Measurements from ENCODE around the gene PDCD4.

Gene PDCD4

DNA sequence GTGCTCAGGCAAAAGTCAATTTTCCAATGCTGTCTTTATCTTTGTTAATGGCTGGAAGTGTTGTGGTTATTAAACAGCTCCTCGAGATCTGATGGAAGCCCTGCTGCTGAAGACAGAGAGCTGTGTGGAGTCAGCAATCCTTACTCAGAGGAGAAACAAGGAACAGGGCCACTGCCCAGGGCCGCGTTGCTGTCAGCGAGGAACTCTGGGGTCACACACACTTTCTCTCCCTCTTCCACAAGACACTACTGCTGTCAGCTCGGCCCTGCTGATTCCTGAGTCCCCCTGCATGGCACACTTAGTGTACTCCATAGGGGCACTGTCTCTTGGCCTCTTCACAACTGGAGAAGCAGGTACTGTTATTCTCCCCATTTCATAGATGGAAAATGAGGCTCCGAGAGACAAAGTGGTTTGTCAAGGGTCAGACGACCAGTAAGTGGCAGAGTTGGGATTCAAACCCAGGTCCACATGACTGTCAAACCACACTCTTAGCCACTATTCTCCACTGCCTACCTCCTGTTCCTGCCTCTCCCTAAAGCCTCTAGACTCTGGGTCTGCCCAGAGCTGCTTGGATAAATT lies 29.3 kb upstream of the PDCD4 start:
- no peak for DNase-seq (ENCODE audit: low spot score)

DNA sequence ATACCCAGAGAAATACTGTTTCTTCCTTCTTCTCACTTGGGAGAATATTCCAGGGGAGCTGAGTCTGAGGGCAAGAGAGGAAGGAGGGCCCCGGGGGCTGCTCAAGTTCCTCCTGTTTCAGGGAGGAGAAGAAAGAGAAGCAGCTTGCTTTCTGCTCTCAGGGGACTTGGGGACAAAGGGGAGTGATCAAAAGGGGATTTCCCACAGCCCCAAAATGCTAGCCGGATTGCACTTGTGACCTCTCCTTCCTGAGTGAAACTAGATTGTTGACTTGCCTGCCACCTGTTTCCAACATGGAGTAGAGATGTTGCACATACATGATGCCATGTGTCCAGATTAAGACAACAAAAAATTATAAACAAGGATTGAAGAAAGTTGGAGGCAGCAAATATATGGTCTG lies 28.7 kb upstream of the PDCD4 start:
- DNase-seq (ENCODE audit: low spot score), result no peak

DNA sequence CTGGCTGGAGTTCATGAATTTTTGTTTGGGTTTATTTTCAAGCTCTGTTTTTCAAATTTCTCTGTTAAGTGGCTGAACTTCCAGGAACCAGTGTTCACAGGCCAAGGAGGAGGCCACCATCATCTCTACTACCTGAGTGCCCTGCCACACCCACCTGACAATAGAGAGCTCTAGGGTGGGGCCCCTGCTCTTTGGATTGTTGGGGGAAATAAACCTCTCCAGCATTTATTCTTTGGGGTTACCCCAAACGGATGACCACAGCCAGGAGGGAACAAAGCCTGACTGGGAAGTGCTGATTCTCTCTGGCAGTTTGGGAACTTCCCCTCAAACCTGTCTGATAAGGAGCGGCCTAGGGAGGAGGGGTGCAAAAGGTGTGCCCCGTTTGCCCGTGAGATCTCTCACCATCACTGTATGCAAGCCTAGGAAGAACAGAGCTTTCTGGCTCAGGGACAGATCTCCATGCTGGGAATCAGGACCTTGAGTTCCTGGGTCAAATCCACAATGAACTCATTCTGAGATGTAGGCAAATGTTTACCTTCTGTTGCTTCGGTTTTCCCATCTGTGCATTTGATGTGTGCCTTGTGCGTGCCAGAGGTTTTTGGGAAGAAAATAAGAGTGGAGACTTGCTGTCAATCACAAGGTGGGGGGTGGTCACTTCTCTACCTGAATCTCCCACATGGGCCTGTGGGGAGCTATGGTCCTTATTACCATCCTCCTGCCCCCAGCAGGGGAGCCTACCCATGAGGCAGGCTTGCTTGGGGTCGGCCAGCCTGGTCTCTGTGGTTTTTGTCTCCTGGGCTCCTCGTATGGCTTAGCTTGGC lies 27.7 kb upstream of the PDCD4 start:
- DNase-seq (ENCODE audit: low spot score), result no peak

GRCh38 chr10:110844617-110844881 lies 27.2 kb upstream of the PDCD4 start:
- no peak for DNase-seq (ENCODE audit: low spot score)

GRCh38 chr10:110845192-110845755 lies 26.5 kb upstream of the PDCD4 start:
- DNase-seq (ENCODE audit: low spot score), result no peak

DNA sequence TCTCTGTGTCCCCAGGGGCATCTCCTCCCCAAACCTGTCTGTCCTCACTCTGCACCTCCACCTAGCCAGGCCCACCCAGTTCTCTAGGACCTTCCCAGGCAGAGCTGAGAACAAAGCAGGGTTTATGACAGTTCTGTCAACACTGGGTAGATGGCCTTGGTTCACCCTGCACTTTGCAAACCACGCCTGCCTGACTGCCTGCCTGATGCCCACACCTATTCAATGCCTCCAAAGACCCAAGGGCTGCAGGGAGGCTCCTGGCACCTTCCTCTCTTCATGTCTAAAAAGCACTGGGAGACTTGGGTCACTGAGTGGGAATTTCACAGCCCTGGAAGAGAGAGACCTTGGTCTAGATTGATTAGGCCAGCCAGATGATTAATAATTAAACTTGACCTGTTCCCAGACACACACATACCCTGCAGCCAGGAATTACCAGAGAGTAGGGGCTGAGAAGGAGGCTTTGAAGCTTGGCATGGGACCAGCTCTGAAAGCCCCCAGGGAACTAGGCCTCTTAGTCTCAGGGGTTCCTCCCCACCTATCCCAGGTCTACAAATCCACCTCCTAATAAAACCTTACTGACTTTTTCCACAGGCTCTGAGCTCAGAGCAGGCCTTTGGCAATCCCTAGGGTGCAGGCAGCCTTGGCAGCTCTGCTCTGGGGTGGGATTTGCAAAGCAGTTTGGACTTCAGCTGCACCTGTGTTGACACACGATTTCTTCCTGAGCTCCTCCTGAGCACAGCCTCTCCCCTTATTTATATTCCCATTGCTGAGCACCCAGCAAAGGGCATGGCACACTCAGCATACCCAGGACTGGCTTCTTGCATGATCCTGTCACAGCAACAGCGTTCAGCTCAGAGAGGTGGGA lies 25.7 kb upstream of the PDCD4 start:
- no peak for DNase-seq (ENCODE audit: low spot score)

- DNase-seq (ENCODE audit: low spot score), result no peak
These were observed 24.4 kb upstream of the PDCD4 start for GRCh38 chr10:110847374-110847773.

DNA sequence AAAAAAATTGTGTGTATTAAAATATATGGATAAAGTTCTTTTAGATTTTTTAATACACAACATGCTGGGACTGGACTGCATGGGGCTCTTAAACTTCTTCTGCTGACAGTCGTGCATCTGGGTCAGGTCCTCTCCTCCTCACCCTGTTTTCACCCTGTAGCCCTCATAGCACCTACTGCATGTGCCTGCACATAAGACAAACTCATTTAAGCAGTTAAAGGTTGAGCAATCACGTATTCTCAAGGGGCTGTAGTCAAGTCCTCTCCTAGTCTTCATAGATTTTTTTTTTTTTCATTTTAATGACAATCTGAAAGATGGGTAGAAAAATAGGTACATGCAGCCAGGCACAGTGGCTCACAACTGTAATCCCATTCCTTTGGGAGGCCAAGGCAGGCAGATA lies 23.6 kb upstream of the PDCD4 start:
- no peak for DNase-seq (ENCODE audit: low spot score)

DNA sequence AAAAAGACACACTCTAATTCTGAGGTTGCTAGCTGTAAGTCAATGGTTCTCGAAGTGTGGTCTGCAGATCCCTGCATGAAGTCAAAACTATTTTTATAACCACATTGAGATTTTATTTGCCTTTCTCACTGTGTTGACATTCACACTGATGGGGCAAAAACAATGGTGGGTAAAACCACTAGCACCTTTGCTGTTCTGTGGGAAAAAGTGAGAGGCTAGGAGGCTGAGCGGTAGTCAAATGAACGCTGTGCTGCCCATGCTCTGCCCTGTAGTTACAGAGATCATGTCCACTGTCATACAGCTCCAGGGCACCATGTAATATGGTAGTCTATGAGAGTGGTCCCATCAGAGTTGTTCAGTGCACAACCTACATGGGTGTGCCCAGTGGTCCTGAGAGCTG lies 21.6 kb upstream of the PDCD4 start:
- DNase-seq (ENCODE audit: low spot score), result no peak

- no peak for DNase-seq (ENCODE audit: low spot score)
These were observed 20.6 kb upstream of the PDCD4 start for GRCh38 chr10:110851020-110851612.

DNA sequence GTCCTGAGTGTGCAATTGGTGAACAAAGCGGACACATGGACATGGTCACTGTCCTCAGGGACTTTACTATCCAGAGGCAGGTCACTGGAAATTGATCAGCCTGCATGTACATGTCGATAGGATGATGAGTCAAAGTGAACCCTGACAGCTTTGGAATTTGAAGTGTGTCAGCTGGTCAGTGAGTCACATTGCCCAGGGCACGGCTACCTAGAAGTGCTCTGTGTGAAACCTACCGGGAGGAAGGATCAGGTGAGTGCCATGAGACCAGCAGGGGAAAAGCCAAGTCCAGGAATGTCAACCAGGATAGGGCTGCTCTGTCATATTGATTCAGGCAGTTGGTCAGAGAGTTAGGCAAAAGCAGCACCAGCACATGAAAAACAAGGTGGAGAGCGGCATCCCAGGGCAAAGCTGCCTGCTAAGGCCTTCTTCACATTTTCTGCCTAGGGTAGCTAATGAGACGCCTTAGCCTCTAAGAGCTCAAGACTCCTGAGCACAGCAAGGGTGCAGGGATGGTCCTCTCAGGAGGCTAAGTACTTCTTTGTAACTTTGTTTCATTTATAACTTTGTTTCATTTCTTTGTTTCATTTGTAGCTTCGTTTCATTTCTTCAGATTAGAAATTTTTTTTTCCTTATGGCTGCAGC lies 19.4 kb upstream of the PDCD4 start:
- no peak for DNase-seq (ENCODE audit: low spot score)

DNA sequence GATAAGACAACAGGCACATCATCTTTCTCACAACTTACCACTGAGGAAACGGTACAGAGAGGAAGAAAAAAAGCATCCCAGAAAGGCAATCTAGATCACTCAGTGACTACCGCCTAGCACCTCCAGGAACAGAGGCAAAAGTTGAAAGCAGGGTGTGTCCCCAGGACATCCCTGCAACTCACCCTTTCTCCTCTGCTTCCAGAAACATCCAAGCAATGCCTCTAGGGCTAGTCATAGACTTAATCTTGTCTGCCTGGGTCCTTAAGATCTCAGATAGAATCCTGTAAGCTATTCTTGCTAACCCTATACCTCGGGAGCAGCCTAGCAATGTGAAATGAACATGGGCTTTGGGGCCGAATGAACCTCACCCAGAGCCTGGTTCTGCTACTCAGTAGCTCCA lies 18.8 kb upstream of the PDCD4 start:
- no peak for DNase-seq (ENCODE audit: low spot score)

DNA sequence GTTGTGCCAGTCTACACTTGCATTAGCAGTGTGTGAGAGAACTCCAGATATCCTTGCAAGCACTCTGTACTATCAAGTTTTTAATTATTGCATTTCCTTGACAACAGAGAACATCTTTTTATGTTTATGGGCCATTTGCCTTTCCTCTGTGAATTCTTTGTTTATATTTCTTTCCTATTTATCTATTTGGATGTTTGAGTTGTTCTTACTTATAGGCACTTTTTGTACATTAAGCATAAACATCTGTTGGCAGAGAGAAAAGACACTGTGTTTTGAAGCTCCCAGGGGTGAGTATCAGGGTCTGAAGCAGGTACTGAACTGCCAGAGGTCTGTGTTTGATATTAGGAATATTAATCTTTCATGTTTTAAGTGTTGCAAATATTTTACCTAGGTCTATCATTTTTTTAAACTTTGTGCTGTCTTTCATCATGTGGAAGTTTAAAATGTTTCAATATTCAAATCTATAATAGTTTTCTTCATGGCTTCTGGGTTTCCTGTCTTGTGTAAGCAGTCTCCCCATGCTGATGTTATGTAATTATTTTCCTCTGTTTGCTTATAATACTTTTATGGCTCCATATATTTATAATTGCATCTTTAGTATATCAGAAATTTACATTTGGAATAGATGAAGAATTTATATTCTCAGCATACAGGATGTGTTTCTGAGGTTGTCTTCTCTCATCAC lies 17.7 kb upstream of the PDCD4 start:
- no peak for DNase-seq (ENCODE audit: low spot score)

- no peak for DNase-seq (ENCODE audit: low spot score)
These were observed 14.2 kb upstream of the PDCD4 start for GRCh38 chr10:110857265-110858171.

GRCh38 chr10:110858297-110858934 lies 13.3 kb upstream of the PDCD4 start:
- no peak for DNase-seq (ENCODE audit: low spot score)

- no peak for DNase-seq (ENCODE audit: low spot score)
These were observed 12.3 kb upstream of the PDCD4 start for GRCh38 chr10:110859206-110859972.

GRCh38 chr10:110859973-110860376 lies 11.8 kb upstream of the PDCD4 start:
- DNase-seq (ENCODE audit: low spot score), result no peak

DNA sequence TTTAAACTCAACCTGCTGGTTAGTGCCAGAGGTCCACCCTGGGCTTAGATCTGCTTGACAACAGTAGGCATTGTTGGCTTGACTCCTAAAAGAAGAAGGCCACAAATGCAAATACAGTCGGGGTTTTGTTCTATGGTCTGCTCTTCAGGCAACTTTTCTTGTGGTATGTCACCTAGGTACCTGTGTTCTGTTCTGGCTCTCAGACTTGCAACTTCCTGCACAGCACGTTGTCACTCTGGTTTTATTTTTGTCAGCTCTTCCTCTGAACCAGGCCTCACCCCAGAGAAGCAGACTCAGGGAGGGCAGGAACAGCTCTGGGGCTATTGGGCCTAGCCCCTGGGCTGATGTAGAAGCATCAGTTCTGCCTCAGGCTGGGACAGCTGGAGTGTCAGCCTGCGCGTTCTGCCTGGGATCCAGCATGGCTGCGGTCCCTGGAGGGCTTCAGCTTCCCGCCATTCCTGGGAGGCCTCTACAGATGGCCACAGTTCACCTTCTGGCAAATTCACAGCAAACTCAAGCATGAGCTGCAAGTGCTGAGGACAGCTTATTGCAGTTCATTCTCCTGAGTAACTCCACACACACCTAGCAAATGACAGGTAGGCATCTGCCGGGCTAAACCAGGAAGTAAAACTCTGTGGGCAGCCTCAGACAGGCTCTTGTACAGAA lies 11.0 kb upstream of the PDCD4 start:
- DNase-seq (ENCODE audit: low spot score), result no peak

Data from RKO (cell line).